ENCODE measurements around the gene AMPD3. TPM values are rescaled to one million over a fixed set of nuclear protein-coding genes. Genes with fewer than 3 reads are reported as not detected.

Gene AMPD3
- polyA plus RNA-seq, 3 donors, result 4.6 to 5.3 (median 5.0) TPM

DNA sequence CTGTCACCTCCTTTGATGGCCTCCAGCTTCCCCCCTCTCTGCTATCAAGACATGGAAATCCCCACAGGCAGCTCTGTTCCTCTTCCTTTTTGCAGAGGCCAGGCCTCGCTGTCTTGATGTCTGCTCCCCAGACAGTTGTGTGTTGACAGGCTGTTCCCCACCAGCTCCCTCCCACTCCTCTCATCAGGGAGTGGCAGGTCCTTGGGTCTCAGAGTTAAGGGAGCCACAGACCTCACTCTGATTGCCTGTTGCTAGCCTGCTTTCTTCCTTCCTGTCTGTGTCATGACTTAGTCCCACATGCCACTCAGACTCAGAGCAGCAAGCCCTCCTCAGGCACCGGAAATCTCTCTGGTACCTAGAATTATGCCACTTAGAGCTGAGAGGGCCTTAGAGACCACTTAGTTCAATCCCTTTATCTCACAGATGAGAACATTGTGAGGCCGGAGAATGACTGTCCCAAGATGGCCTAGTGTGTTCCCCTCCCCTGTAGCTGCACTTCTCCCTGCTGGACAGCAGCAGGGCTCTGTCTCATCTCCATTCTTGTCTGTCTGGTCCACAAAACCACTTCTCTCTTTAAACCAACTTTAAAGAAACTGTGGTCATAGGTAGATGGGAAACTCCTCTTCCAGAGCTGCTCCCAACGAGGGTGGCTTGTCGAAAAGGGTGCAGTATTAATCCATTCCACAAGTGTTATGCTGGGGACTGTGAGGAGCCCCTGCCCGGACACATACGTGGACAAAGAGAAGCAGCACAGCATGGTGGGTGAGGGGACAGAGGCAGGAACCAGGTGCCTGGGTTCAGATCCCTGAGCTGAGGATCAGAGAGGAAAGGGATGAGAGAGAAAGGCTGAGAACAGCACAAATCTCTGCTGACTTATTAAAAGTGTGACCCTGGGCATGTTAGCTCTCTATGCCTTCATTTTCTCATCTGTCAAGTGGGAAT, 4.2 kb downstream of the AMPD3 start:
- no peak for DNase-seq (ENCODE audit: low read depth in 3 of 3, low spot score in 2 of 3)

DNA sequence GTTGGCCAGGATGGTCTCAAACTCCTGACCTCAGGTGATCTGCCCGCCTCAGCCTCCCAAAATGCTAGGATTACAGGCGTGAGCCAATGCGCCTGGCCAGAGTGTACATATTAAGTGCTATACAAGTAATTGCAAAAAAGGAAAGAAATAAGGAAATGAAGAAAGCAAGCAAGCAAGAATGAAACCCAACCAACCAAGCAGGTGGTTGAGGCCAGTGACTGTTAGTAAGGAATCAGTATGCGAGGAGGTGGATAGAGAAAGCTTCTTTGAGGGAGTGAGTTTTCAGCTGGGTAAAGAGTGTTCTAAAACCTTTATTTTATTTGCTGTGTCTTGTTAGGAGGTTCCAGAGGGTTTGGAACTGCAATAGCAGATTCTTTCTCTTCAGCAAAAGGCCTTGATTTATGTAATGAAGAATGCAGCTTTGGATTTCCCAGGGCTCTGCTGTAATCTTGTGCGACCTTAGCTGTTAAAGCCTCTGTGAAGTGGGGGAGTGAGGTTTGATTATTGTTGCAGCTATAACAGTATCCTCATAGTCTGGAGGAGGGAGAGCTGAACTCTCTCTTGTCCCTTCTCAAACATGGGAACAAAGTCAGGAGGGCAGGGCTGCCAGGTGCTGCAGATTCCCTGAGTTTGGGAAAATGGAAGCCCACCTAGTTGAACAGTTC, 5.7 kb downstream of the AMPD3 start:
- DNase-seq (ENCODE audit: low read depth in 3 of 3, low spot score in 2 of 3), result no peak

DNA sequence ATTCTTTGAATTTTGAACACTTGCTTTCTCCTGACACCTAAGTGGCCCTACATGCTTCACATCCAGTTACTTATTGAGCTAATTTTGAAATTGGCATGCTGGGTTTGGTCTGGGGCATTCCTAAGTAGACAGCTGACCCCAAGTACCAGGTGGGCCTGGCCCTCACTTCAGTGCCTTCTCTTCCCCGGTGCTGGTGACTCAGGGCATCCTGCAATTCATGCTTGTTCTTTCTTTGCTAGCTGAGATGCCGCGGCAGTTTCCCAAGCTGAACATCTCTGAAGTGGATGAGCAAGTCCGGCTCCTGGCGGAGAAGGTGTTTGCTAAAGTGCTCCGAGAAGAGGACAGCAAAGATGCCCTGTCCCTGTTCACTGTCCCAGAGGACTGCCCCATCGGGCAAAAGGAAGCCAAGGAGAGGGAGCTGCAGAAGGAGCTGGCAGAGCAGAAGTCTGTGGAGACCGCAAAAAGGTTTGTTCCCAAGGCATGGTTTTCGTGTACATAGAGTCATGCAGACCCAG, 6.3 kb downstream of the AMPD3 start:
- DNase-seq (ENCODE audit: low read depth in 3 of 3, low spot score in 2 of 3), result no peak

DNA sequence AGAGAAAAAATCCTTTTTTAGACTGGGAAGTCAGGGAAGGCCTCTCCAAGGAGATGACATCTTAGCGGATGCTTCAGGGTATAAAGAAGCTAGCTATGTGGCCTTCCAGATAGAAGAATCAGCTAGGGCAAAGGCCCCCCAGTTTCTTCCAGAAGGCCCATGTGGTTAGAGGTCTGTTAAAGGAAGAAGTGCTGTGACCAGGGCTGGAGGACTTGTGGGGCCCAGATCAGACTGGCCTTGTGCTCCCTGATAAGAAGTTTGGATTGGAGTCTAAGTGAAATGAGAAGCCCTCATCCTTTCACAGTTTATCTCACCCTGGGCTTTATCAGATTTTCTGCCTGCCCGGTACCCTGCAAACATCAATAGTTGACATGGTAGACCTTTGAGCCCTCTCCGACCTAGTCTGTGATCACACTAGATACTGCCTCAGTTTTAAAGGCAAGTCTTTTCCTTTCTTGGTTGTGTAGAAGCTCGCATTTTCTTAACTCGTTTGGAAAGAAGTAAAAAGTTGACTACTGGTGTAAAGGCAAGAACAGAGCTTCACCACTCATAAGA, 7.8 kb downstream of the AMPD3 start:
- no peak for DNase-seq (ENCODE audit: low read depth in 3 of 3, low spot score in 2 of 3)

DNA sequence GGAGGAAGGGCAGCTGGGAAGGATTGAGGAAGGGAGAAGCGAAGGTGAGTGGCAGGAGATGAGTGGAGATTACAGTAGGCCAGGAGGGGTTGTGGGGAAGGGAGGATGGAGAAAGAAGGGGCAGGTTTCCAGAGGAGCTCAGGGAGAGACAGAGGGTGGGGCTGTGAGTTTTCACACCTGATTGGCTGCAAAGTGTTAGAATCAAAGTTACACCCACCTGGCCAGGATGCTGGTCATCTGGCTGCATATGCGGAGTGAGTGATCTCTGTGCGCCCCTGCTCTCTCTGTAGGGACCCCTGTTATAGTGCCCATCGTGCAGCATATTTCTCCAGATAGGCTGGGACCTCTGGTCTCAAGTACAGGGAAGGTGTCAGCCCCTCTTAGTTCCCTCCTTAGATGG, 18.3 kb downstream of the AMPD3 start:
- no peak for DNase-seq (ENCODE audit: low read depth in 3 of 3, low spot score in 2 of 3)

DNA sequence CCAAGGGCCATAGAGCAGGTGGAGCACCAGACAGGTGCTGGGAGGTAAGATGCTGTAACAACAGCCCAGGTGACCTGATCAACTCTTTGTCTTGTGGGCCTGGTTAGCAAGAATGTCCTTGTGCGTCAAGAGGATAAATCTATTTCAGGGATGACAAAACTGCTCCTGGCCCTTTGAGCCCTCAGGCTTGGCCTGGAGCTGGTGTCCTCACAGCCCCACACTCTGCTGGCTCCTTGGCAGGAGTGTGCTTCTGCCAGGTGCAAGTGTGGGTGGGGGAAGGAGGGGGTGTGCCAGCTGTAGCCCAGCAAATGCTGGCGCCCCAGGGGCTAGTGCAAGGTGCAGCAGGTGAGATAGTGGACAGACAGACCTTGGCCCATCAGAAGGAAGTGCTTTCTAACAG, 19.5 kb downstream of the AMPD3 start:
- no peak for DNase-seq (ENCODE audit: low read depth in 3 of 3, low spot score in 2 of 3)

DNA sequence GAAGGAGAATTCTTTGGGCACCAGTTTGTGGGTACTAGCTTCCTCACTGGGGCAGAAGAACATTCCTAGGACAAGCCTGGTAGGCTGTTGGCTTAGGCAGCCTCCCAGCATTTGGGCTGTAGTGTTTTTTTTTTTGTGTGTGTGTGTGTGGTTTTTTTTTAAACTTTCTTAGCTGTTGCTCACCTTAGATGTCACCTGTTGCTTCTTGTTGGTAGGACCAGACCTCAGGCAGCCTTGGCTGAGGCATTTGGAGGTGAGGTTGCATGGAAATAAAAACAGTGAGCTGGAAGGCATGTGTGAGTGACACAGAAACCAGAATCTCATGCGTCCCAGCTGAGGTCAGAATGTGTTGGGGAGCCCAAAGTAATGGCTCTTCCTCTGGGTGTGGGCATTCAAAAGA, 21.3 kb downstream of the AMPD3 start:
- no peak for DNase-seq (ENCODE audit: low read depth in 3 of 3, low spot score in 2 of 3)

DNA sequence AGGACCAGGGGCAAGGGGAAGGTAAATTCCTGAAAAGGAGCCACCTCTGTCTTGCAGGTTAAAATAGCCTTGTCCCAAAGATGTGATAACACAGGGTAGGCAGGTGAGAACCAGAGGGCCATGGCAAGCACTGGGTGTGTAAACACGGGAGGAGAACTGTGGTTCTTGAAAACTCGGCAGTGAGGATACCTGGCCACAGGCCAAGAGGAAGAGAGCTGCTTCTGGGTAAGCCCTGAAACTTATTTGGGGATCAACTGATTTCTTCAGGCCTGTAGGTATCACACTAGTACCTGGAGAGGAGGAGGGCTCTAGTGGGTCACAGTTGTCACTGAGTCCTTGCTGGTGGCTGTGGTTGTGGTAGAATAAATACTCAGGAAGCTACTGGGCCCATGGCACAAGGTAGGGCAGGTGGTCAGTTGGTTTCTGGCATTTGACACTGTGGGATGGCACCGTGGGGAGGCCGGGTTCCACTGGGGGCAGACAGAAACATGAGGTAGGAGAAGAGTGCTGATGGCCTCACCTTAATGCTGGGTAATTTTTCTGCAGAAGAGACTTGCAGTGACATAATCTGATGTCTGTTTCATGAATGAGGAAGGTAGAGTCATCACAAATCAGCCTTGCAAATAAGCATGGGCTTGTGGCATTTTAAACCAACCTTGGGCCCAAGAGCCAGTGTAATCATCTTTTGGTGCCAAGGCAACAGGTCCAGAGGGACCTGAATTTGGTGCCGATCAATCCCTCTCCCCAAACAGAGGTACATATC, 22.0 kb downstream of the AMPD3 start:
- no peak for DNase-seq (ENCODE audit: low read depth in 3 of 3, low spot score in 2 of 3)

DNA sequence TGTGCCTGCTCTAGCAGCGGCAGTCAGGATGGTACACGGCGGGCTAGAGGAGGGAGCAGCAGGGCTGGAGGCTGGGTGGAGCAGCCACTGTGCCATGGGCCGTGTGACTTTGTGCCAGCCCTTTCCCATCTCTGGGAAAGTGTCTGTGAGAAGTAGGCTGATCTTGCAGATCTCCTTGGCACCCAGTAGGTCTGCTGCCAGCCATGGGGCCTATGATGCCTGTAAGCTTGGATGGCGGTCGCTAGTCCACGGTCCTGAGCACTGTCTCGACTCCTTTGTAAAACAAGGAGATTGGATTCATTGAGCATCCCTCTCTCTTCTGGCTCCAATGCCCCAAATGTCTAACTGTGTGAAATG, 22.6 kb downstream of the AMPD3 start:
- no peak for DNase-seq (ENCODE audit: low read depth in 3 of 3, low spot score in 2 of 3)

DNA sequence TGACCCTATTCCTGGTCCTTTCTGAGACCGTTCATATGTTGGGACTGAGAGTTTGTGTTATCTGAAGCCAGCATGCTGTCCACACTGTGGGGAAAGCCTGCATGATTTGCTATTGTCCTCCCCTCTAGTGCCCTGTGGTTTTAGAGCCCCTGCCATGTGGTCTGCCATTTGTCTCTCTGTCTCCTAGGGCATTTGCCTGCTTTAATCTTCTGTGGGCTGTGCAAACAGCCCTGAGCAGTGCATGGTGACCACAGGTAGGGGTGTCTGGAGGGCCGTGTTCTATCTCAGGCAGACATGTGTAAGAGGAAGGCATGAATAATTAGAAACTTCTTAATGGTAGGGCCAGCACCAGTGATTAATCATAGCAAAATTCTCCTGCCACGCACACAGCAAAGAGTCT, 23.0 kb downstream of the AMPD3 start:
- DNase-seq (ENCODE audit: low read depth in 3 of 3, low spot score in 2 of 3), result no peak

DNA sequence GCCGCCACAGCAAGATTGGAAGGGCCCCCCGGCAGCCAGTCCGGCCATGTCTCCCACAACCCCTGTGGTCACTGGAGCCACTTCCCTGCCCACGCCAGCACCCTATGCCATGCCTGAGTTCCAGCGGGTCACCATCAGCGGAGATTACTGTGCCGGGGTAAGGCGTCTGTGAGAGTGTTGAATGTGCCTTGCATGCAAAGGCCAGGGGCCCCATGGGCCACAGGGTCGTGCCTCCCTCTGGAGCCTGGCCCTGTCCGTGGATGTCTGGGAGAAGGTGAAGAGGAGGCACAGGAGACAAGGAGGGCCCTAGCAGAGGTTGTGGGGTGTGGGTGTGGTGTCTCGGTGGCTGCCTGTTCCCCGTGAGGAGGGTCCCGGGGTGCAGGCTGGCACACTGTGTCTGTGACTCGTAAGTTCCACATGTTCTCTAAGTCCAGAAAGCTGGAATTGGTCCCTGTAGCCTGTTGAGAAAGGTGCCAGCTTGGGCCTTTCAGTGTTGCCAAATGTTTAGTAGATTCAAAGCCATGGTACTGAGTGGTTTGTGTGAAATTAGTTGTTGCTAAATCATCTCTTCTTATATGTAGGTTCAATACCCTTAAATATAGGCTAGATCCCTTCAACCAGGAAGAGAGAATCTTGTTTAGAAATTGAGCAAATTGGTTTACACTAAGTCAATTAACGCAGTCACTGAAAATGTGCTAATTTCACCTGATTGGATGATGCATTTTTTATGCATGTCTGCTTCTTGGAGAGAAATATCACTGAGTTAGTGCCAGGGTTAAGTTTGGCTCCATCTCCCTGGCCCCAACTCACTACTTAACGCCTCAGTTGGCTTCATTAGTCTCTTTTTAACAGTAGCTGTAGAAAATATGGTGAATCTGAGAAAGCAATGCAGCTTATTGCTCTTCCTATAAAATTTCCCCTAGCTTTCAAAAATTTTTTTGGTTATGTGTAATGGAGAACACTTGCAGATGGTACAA, 23.8 kb downstream of the AMPD3 start:
- no peak for DNase-seq (ENCODE audit: low read depth in 3 of 3, low spot score in 2 of 3)

DNA sequence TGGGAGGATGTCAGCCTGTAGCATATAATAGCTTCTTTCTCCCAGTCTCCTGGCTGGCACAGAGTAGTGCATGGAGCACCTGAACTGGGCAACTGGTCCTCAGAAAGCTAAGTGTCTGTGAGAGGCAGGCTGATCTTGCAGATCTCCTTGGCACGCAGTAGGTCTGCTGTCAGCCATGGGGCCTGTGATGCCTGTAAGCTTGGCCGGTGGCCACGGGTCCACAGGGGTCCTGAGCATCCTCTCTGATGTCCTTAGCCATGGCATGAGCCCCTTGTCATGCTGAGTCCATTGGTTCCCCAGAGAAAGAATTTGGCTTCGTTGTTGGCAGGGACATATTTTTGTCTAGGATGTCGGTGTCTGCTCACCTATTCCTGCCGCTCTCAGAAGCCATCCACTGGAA, 25.0 kb downstream of the AMPD3 start:
- DNase-seq (ENCODE audit: low read depth in 3 of 3, low spot score in 2 of 3), result no peak

DNA sequence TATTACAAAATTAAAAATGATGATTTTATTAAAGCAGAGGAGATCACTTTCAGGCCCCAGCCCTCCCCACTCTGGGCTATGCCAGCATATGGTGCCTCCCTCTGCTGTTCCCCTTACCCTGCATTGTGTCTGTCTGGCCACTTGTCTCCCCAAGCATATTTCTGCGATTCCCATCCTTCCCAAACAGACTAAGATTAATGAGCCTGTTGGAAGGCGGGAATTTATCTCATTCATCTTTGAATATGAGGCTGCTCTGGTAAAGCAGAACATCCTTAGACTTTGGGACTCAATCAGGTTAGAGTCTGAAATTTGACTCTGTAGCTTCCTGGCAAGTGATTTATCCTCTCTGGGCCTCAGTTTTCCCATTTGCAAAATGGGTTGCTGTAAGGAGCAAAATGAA, 25.7 kb downstream of the AMPD3 start:
- no peak for DNase-seq (ENCODE audit: low read depth in 3 of 3, low spot score in 2 of 3)

DNA sequence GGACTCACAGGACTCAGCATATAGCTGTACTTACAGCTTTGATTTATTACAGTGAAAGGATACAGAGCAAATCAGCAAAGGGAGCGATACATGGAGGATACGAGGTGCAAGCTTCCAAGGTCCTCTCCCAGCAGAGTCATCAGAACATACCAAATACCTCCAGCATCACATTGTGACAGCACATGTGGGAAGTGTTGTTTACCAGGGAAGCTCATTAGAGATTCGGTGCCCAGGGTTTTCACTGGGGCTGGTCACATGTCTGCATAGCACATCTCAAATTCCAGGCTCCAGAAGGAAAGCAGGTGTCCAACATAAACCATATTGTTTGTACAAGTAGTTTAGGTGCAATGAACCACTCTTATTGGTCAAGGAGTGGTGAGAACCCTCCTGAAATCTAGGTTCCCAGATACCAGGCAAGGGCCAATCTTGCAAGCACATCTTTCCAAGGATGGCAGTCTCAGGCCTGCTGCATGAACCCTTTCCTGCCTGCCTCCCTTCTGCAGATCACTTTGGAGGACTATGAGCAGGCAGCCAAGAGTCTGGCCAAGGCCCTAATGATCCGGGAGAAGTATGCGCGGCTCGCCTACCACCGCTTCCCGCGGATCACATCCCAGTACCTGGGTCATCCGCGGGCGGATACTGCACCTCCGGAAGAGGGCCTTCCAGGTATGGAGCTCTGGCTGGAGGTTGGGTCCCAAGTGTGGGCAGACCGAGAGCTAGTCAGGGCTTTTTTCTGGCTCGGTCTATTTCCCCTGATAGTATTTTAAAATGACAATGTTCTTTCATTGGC, 26.7 kb downstream of the AMPD3 start:
- DNase-seq (ENCODE audit: low read depth in 3 of 3, low spot score in 2 of 3), result no peak

DNA sequence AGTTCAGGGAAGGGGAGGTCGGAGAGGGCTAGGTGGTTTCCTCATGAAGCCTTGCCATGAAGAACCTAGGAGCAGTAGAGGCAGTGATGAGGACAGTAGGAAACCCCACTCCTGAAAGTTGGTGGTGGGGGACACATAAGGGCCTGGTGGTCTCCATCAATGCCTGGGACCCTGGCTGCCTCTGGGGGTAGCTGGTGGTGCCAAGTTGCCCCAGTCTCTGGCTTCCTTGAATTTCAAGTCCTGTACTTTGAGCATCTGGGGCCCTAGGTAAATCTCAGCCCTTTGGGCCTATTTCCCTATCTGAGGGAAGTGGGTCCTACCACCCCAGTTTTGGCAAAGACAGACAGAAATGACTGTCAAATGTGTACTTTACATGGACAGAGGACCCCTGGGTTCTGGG, 28.1 kb downstream of the AMPD3 start:
- DNase-seq (ENCODE audit: low read depth in 3 of 3, low spot score in 2 of 3), result no peak

DNA sequence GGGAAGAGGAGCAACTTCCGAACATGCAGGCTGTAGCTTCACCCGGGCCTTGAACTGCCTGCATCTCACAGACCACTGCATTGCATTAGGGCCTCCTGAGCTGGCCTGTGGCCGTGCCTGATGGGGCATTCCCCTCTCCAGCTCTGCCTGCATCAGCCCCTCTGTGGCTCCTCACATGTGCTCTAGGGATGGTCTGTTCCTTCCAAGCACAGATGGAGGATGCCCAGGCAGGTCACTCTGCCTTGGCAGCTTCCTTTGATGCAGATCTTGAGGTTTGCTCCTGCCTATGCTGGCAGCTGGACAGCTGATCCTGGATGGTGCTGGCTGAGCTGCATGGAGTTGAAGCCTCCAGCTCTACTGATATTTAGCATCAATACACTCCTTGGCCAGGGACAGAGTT, 28.5 kb downstream of the AMPD3 start:
- DNase-seq (ENCODE audit: low read depth in 3 of 3, low spot score in 2 of 3), result no peak

DNA sequence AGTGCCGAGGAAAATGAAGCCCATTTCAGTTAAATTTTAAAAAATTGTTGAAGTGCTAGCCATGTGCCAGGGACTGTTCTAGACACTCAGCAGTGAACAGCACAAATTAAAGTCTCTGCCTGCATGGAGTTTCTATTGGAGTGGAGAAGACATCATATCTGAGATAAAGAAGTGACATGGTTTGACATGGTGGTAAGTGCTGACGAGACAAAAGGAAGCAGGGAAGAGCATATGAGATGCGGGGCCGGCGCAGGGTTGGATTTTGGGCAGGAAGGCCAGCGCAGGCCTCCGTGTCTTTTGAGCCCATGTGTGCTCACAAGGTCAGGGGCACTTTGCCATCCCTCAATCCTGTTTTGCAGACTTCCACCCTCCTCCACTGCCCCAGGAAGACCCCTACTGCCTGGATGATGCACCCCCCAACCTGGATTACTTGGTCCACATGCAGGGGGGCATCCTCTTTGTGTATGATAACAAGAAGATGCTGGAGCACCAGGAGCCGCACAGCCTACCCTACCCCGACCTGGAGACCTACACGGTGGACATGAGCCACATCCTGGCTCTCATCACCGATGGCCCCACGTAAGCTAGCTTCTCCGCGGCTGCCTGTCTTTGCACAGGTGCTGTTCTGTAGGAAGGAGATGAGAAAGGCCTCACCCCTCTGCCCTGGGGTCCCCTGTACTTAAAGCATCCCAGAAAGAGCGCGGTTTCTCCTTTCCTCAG, 29.6 kb downstream of the AMPD3 start:
- no peak for DNase-seq (ENCODE audit: low read depth in 3 of 3, low spot score in 2 of 3)

DNA sequence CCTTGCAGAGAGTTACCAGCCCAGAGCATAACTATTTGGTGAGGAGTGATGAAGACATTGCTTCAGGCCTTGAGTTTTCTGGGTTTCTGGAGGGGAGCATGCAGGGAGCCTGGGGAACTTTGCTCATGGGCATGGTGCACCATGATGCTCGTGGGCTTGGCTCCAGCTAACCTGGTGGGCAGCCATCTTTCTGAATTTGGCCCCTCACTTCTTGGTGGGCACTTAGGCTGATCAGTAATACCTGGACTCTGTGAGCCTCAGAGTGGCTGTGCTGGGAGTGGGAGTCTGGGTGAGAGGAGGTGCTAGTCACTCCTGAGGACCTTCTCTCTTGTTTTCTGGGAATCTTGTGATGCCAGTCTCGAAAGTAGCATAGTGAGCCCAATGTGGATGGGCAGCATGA, 30.6 kb downstream of the AMPD3 start:
- DNase-seq (ENCODE audit: low read depth in 3 of 3, low spot score in 2 of 3), result no peak
